Measurements from ENCODE around the gene LRP5. TPM values are rescaled to one million over a fixed set of nuclear protein-coding genes. Genes with fewer than 3 reads are reported as not detected.

Gene LRP5
- polyA plus RNA-seq, 3 donors = 0.23 to 0.29 TPM; not detected in 1

- Mint-ChIP-seq H3K27ac (peak overlapping the region in 1 of 7 donors; percentile 42), H3K36me3 (no peaks in the 10 kb centered on the region), H3K4me1 (no peaks in the 10 kb centered on the region), H3K9me3 (peaks cover 0 to 2% (median 0%) of the 10 kb centered on the region in 7 donors), H3K4me3 (no peak overlapping the region), H3K27me3 (ENCODE audit: low read depth in 3 of 3) (peaks cover 0 to 3% (median 0%) of the 10 kb centered on the region in 3 donors)
- no peaks in the 10 kb centered on the region for H3K4me1 ChIP-seq (ENCODE audit: control insufficient read depth in 1 of 2, insufficient read depth in 2 of 2, low read length in 2 of 2)
- no peaks in the 10 kb centered on the region for H3K36me3 ChIP-seq (replicated peaks in 1 of 2; ENCODE audit: control insufficient read depth in 1 of 2, insufficient read depth in 2 of 2, low read length in 2 of 2)
- no peak overlapping the region for H2AFZ ChIP-seq (ENCODE audit: insufficient read depth, low read depth, low read length, poor library complexity, severe bottlenecking)
- no peaks in the 10 kb centered on the region for H4K20me1 ChIP-seq (ENCODE audit: insufficient read depth, low read length)
- DNase-seq = no peak
- no peaks in the 10 kb centered on the region for H3K9me3 ChIP-seq (replicated peaks in 1 of 2; ENCODE audit: control insufficient read depth in 1 of 2, insufficient read depth in 1 of 2, low read length in 2 of 2)
- H3K79me2 ChIP-seq (ENCODE audit: insufficient read depth, low read length) = no peaks in the 10 kb centered on the region
- H3K4me3 ChIP-seq (replicated peaks in 1 of 3; ENCODE audit: low read depth in 2 of 3, low read length in 3 of 3) = no peak overlapping the region
- 97% methylated on average over 6 of the region's 6 CpGs for WGBS (ENCODE audit: insufficient coverage)
- no peak for TF ChIP-seq CTCF (IDR thresholded peaks at IDR 0.05)
- no peak overlapping the region for H3K9ac ChIP-seq (ENCODE audit: insufficient read depth, low read length, poor library complexity, severe bottlenecking)
- no peak overlapping the region for H3K4me2 ChIP-seq (replicated peaks; ENCODE audit: extremely low read depth, low read length, poor library complexity, severe bottlenecking)
- intact Hi-C loops (cut with micrococcal nuclease) = no loop called here
- H3K27ac ChIP-seq (ENCODE audit: low read depth in 1 of 2, low read length in 2 of 2) = no peak overlapping the region
- no peaks in the 10 kb centered on the region for H3K27me3 ChIP-seq (ENCODE audit: control insufficient read depth in 2 of 2, insufficient read depth in 2 of 2, low read length in 2 of 2)
Measured at GRCh38 chr11:68418648-68419047, 106.3 kb downstream of the LRP5 start.

- Histone ChIP-seq H3K4me1 (ENCODE audit: control insufficient read depth in 1 of 2, insufficient read depth in 2 of 2, low read length in 2 of 2) (no peaks in the 10 kb centered on the region), H3K27me3 (ENCODE audit: control insufficient read depth in 2 of 2, insufficient read depth in 2 of 2, low read length in 2 of 2) (no peaks in the 10 kb centered on the region), H2AFZ (ENCODE audit: insufficient read depth, low read depth, low read length, poor library complexity, severe bottlenecking) (no peak overlapping the region), H3K4me3 (replicated peaks in 1 of 3; ENCODE audit: low read depth in 2 of 3, low read length in 3 of 3) (no peak overlapping the region), H4K20me1 (ENCODE audit: insufficient read depth, low read length) (no peaks in the 10 kb centered on the region), H3K36me3 (replicated peaks in 1 of 2; ENCODE audit: control insufficient read depth in 1 of 2, insufficient read depth in 2 of 2, low read length in 2 of 2) (no peaks in the 10 kb centered on the region), H3K9ac (ENCODE audit: insufficient read depth, low read length, poor library complexity, severe bottlenecking) (no peak overlapping the region), H3K79me2 (ENCODE audit: insufficient read depth, low read length) (no peaks in the 10 kb centered on the region), H3K9me3 (replicated peaks in 1 of 2; ENCODE audit: control insufficient read depth in 1 of 2, insufficient read depth in 1 of 2, low read length in 2 of 2) (no peaks in the 10 kb centered on the region), H3K4me2 (replicated peaks; ENCODE audit: extremely low read depth, low read length, poor library complexity, severe bottlenecking) (no peak overlapping the region), H3K27ac (ENCODE audit: low read depth in 1 of 2, low read length in 2 of 2) (no peak overlapping the region)
- intact Hi-C loops (cut with micrococcal nuclease) = no loop called here
- TF ChIP-seq CTCF (IDR thresholded peaks at IDR 0.05) = no peak
- no peak for DNase-seq
- Mint-ChIP-seq H3K4me3 (no peak overlapping the region), H3K27ac (no peak overlapping the region), H3K36me3 (no peaks in the 10 kb centered on the region), H3K9me3 (peaks cover 0 to 2% (median 0%) of the 10 kb centered on the region in 7 donors), H3K4me1 (no peaks in the 10 kb centered on the region), H3K27me3 (ENCODE audit: low read depth in 3 of 3) (peaks cover 0 to 3% (median 0%) of the 10 kb centered on the region in 3 donors)
- 100% methylated on average over 6 of the region's 7 CpGs for WGBS (ENCODE audit: insufficient coverage)
Measured at GRCh38 chr11:68420171-68420570, 107.8 kb downstream of the LRP5 start.

Data from CD14-positive monocyte (primary cell).